Measurements from ENCODE around the gene CEP20. TPM values are rescaled to one million over a fixed set of nuclear protein-coding genes. Genes with fewer than 3 reads are reported as not detected.

Gene CEP20
- total RNA-seq, 4 donors from 2014 or later, result 34.1 to 66.9 (median 49.6) TPM

DNA sequence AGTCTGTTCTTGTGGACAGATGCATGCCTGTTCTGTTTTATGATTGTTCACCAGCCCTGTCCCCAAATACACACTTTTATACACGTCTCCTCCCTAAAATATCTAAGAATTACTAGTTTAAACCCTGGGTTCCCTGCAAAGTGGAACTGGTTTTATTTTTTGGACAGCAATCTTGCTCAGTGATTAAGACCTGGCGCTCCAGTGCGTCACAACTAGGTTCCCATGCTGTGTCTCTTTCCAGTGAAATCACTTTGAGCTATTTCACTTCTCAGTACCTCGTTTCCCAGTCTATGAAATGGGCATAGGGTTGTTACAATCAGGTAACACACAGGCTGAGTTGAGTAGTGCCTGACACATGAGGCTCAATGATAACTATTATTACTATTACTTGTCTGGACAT, 1.1 kb downstream of the CEP20 start:
- 79 to 91% methylated on average over 4 of the region's 4 CpGs for WGBS, 2 donors (ENCODE audit: low coverage in 1 of 2)

DNA sequence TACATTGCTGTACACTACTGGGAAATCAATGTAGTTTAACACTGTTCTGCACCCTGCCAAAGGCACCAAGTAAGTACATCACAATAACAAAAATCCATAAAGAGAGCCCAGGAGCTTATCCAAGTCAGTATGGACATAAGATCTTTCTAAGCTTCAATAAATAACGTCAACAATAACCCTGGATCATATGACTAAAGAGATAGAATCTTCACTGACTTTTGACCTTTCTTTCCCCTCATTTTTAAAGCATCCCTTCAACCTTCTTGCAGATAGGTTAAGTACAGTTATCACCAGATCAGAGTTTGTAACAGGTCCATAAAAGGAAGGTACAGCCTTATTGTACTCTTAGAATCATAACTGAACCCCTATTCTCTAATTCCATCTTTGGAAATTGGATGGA, 2.3 kb downstream of the CEP20 start:
- H3K4me1 ChIP-seq, result peaks cover 2 to 61% (median 12%) of the 10 kb centered on the region in 3 donors
- no peak for ATAC-seq
- H3K4me3 ChIP-seq, result no peak overlapping the region
- peak overlapping the region in 3 of 4 donors; percentile 2 to 34 (median 26) for H3K27ac ChIP-seq
- TF ChIP-seq EP300 (IDR thresholded peaks at IDR 0.05) (no peak), POLR2AphosphoS5 (IDR thresholded peaks at IDR 0.05) (no peak)
- TF ChIP-seq, protein P1, sequence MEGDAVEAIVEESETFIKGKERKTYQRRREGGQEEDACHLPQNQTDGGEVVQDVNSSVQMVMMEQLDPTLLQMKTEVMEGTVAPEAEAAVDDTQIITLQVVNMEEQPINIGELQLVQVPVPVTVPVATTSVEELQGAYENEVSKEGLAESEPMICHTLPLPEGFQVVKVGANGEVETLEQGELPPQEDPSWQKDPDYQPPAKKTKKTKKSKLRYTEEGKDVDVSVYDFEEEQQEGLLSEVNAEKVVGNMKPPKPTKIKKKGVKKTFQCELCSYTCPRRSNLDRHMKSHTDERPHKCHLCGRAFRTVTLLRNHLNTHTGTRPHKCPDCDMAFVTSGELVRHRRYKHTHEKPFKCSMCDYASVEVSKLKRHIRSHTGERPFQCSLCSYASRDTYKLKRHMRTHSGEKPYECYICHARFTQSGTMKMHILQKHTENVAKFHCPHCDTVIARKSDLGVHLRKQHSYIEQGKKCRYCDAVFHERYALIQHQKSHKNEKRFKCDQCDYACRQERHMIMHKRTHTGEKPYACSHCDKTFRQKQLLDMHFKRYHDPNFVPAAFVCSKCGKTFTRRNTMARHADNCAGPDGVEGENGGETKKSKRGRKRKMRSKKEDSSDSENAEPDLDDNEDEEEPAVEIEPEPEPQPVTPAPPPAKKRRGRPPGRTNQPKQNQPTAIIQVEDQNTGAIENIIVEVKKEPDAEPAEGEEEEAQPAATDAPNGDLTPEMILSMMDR (IDR thresholded peaks at IDR 0.05), result no peak
- peaks cover 0 to 26% of the 10 kb centered on the region in 2 donors for H3K36me3 ChIP-seq
- no peaks in the 10 kb centered on the region for H3K27me3 ChIP-seq
- no peaks in the 10 kb centered on the region for H3K9me3 ChIP-seq
- 10 to 71% methylated on average over 1 of the region's 1 CpG for WGBS, 2 donors (ENCODE audit: low coverage in 1 of 2)

More for the DNA sequence above, 1.1 kb downstream of the CEP20 start:
- Histone ChIP-seq H3K36me3 (peaks cover 0 to 13% of the 10 kb centered on the region in 2 donors), H3K4me3 (peak overlapping the region; percentile 85 to 86), H3K27ac (peak overlapping the region in 3 of 4 donors; percentile 86 to 94 (median 91)), H3K9me3 (no peaks in the 10 kb centered on the region), H3K27me3 (no peaks in the 10 kb centered on the region), H3K4me1 (peaks cover 2 to 61% (median 12%) of the 10 kb centered on the region in 3 donors)
- ATAC-seq, result no peak
- TF ChIP-seq, protein P1 (IDR thresholded peaks at IDR 0.05), result no peak

DNA sequence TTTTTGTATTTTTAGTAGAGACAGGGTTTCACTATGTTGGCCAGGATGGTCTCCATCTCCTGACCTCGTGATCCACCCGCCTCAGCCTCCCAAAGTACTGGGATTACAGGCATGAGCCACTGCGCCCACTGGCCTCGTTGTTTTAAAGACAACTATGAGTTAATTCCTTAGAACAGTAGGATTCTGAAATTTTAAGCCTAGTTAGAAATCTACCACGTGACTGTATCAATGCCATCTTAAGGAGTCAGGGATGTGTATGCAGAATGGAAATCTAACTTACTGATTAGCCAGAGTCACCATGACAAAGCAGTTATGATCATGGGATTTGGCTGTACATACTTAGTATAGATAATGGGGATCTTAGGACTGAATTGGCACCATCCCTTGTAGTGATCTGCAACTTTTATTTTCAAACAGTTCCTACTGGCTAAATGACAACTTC, 2.8 kb downstream of the CEP20 start:
- peak overlapping the region in 3 of 4 donors; percentile 26 to 41 (median 34) for H3K27ac ChIP-seq
- 77 to 79% methylated on average over 3 of the region's 5 CpGs for WGBS, 2 donors (ENCODE audit: low coverage in 1 of 2)
- TF ChIP-seq POLR2A (IDR thresholded peaks at IDR 0.05) (no peak), EP300 (IDR thresholded peaks at IDR 0.05) (no peak)
- H3K36me3 ChIP-seq, result peaks cover 0 to 30% of the 10 kb centered on the region in 2 donors
- no peak overlapping the region for H3K4me3 ChIP-seq
- H3K27me3 ChIP-seq, result no peaks in the 10 kb centered on the region
- ATAC-seq, result no peak
- H3K9me3 ChIP-seq, result no peaks in the 10 kb centered on the region
- H3K4me1 ChIP-seq, result peaks cover 2 to 63% (median 12%) of the 10 kb centered on the region in 3 donors

DNA sequence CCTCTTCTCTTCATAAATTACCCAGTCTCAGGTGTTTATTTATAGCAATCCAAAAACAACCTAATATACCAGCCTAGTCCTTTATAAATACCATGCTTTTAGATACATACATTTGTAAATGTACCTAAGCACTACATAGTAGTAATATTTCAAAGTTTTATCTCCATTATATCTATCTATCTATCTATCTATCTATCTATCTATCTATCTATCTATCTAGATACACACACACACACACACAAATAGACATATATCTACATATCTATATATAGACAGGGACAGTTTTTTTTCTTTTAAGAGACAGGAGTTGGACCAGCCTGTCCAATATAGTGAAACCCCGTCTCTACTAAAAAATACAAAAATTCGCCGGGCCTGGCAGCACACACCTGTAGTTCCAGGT, 5.8 kb downstream of the CEP20 start:
- no peak overlapping the region for H3K4me3 ChIP-seq
- 94 to 100% methylated on average over 2 to 3 of the region's 3 CpGs for WGBS, 2 donors (ENCODE audit: low coverage in 1 of 2)
- H3K9me3 ChIP-seq, result no peaks in the 10 kb centered on the region
- H3K27ac ChIP-seq, result no peak overlapping the region
- TF ChIP-seq, protein P1 (IDR thresholded peaks at IDR 0.05), result no peak
- no peak for TF ChIP-seq EP300 (IDR thresholded peaks at IDR 0.05)
- TF ChIP-seq POLR2AphosphoS5 (IDR thresholded peaks at IDR 0.05), result no peak
- TF ChIP-seq POLR2A (IDR thresholded peaks at IDR 0.05), result no peak
- no peaks in the 10 kb centered on the region for H3K27me3 ChIP-seq
- peaks cover 0 to 69% (median 6%) of the 10 kb centered on the region in 3 donors for H3K4me1 ChIP-seq
- no peak for ATAC-seq
- peaks cover 0 to 42% of the 10 kb centered on the region in 2 donors for H3K36me3 ChIP-seq

DNA sequence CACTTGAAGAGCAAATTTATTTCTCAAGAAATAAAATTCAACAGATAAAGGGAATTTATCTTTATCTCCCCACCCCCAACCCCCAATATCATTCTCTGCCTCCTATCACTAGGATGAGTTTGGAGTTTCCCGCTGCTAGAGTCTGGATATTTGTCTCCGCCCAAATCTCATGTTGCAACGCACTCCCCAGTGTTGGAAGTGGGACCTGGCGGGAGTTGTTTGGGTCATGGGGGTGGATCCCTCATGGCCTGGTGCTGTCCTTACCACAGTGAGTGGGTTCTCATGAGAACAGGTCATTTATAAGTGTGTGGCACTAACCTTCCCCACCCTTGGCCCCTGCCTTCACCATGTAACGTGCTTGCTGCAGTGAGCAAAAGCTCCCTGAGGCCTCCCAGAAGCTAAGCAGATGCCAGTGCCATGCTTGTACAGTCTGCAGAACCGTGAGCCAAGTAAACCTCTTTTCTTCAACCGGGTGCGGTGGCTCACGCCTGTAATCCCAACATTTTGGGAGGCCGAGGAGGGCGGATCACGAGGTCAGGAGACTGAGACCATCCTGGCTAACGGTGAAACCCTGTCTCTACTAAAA, 6.5 kb downstream of the CEP20 start:
- Histone ChIP-seq H3K27me3 (no peaks in the 10 kb centered on the region), H3K36me3 (peaks cover 0 to 44% of the 10 kb centered on the region in 2 donors), H3K4me3 (no peak overlapping the region), H3K27ac (no peak overlapping the region), H3K9me3 (no peaks in the 10 kb centered on the region), H3K4me1 (peaks cover 0 to 63% (median 0%) of the 10 kb centered on the region in 3 donors)
- ATAC-seq, result no peak
- 85 to 97% methylated on average over 4 to 5 of the region's 13 CpGs for WGBS, 2 donors (ENCODE audit: low coverage in 1 of 2)
- TF ChIP-seq POLR2A (IDR thresholded peaks at IDR 0.05), result no peak
- TF ChIP-seq EP300 (IDR thresholded peaks at IDR 0.05), result no peak
- TF ChIP-seq POLR2AphosphoS5 (IDR thresholded peaks at IDR 0.05), result no peak
- TF ChIP-seq, protein P1 (IDR thresholded peaks at IDR 0.05), result no peak

Data from gastroesophageal sphincter (tissue), 4 donors.